K562 (cell line): Measurements from ENCODE around the gene SOCS6. TPM values are rescaled to one million over a fixed set of nuclear protein-coding genes. Genes with fewer than 3 reads are reported as not detected.
A peak's percentile ranks its signal among the peaks of the same experiment; 100 is the strongest.

ENCODE experiments used
- C11orf30 ChIP-seq: fragments of 450-650 bp; IDR thresholded peaks from 2 replicates; pipeline ENCODE4 v1.6.1; 2016; ENCODE audit warnings: low read depth, mild to moderate bottlenecking
- CREB3L1 ChIP-seq: fragments of 450-650 bp; IDR thresholded peaks from 2 replicates; pipeline ENCODE4 v1.6.1; 2014; ENCODE audit warnings: low read depth, mild to moderate bottlenecking, moderate library complexity, borderline replicate concordance
- CREB5 ChIP-seq: fragments of 250-450 bp; sonication (Bioruptor Pico); IDR thresholded peaks from 2 replicates; pipeline ENCODE4 v1.5.0; 2020; ENCODE audit warnings: mild to moderate bottlenecking
- EGR1 ChIP-seq: fragments of 450-650 bp; conservative IDR thresholded peaks from 2 replicates; pipeline ENCODE4 v1.6.1; 2017; ENCODE audit warnings: mild to moderate bottlenecking
- ETV6 ChIP-seq, 3 experiments: fragments of 150-350 bp in 1 of 3; sonication (generic) in 1 of 3; formaldehyde crosslinking in 1 of 3; IDR thresholded peaks; 2 replicates each; pipeline versions ENCODE4 v1.6.1 to v1.8.0; 2014 to 2022; ENCODE audit warnings: borderline replicate concordance in 2 of 3, low read depth in 2 of 3, antibody characterized with exemption in 1 of 3, low read length in 1 of 3, mild to moderate bottlenecking in 1 of 3, missing genetic modification reagents in 1 of 3
- FIP1L1 ChIP-seq: fragments of 200-400 bp; formaldehyde crosslinking; IDR thresholded peaks from 2 replicates; pipeline ENCODE4 v1.6.1; 2018; ENCODE audit warnings: mild to moderate bottlenecking, low read depth, low read length; ENCODE audit not compliant: poor library complexity, severe bottlenecking
- HNRNPK ChIP-seq: fragments of 200-400 bp; formaldehyde crosslinking; IDR thresholded peaks from one replicate; pipeline ENCODE4 v1.6.1; 2018; ENCODE audit warnings: mild to moderate bottlenecking, low read depth, low read length; ENCODE audit not compliant: poor library complexity, severe bottlenecking
- JUN ChIP-seq, 2 experiments: sonication (generic) in 1 of 2; formaldehyde crosslinking in 1 of 2; IDR thresholded peaks; 2 replicates each; pipeline versions ENCODE4 v1.6.1 to v1.8.0; 2012 to 2022; ENCODE audit warnings: borderline replicate concordance in 2 of 2, mild to moderate bottlenecking in 2 of 2, improper control_type of control experiment in 1 of 2, low read depth in 1 of 2, low read length in 1 of 2, missing genetic modification reagents in 1 of 2
- MEIS2 ChIP-seq: fragments of 450-650 bp; IDR thresholded peaks from 2 replicates; pipeline ENCODE4 v1.6.1; 2014; ENCODE audit warnings: mild to moderate bottlenecking; ENCODE audit not compliant: partially characterized antibody
- NCOA6 ChIP-seq: fragments of 450-650 bp; IDR thresholded peaks from 2 replicates; pipeline ENCODE4 v1.6.1; 2017; ENCODE audit warnings: mild to moderate bottlenecking
- NR2C2 ChIP-seq, 2 experiments: fragments of 200-800 bp in 1 of 2; sonication (Bioruptor generic) in 1 of 2; sonication (generic) in 1 of 2; formaldehyde crosslinking in 1 of 2; IDR thresholded peaks; 2 replicates each; pipeline versions ENCODE4 v1.6.1 to v1.8.0; 2016 to 2022; ENCODE audit warnings: mild to moderate bottlenecking in 1 of 2, missing compliant biosample characterization in 1 of 2, missing genetic modification characterization in 1 of 2, missing genetic modification reagents in 1 of 2
- PHF21A ChIP-seq: fragments of 450-650 bp; IDR thresholded peaks from 2 replicates; pipeline ENCODE4 v1.6.1; 2017; ENCODE audit warnings: low read depth, borderline replicate concordance
- RFX1 ChIP-seq: fragments of 450-650 bp; IDR thresholded peaks from 2 replicates; pipeline ENCODE4 v1.6.1; 2016; ENCODE audit warnings: mild to moderate bottlenecking, moderate library complexity
- SMARCE1 ChIP-seq: fragments of 450-650 bp; IDR thresholded peaks from 2 replicates; pipeline ENCODE4 v1.7.1; 2016; ENCODE audit warnings: mild to moderate bottlenecking
- TOE1 ChIP-seq, 2 experiments: fragments of 450-650 bp in 1 of 2; sonication (generic) in 1 of 2; formaldehyde crosslinking in 1 of 2; IDR thresholded peaks; 2 replicates each; pipeline versions ENCODE4 v1.7.1 to v1.8.0; 2016 to 2022; ENCODE audit warnings: borderline replicate concordance in 2 of 2, mild to moderate bottlenecking in 2 of 2, antibody characterized with exemption in 1 of 2, inconsistent platforms in 1 of 2, low read depth in 1 of 2, missing genetic modification reagents in 1 of 2, moderate library complexity in 1 of 2
- ZBTB1 ChIP-seq: sonication (generic); formaldehyde crosslinking; IDR thresholded peaks from 2 replicates; pipeline ENCODE4 v1.8.1; 2023; ENCODE audit warnings: missing genetic modification reagents, low read depth, mild to moderate bottlenecking, borderline replicate concordance
- ZNF12 ChIP-seq: sonication (generic); formaldehyde crosslinking; IDR thresholded peaks from 2 replicates; pipeline ENCODE4 v1.4.0; 2020; ENCODE audit warnings: mild to moderate bottlenecking, missing genetic modification reagents
- polyA plus RNA-seq, 8 experiments: library from polyadenylated mRNA; depleted of rRNA in 4 of 8; stranded (reverse) in 5 of 8; unstranded in 3 of 8; fragments of >200 nt; fragmentation: Nextera tagmentation in 2 of 8; fragmentation: Illumina TruSeq in 1 of 8; extraction: Ambion mirVana in 2 of 8; extraction: Trizol in 1 of 8; gene quantifications; 2 replicates each; pipeline versions ENCODE4 v1.2.1 to v1.2.3, GENCODE V29; 2011 to 2014; ENCODE audit warnings: inconsistent platforms in 1 of 8, missing spikeins in 1 of 8
- total RNA-seq, 7 experiments: library from RNA; depleted of rRNA in 6 of 7; stranded (reverse); fragments of >200 nt in 6 of 7; fragmentation: Illumina TruSeq in 2 of 7; extraction: Trizol in 2 of 7; gene quantifications; 2 replicates each; pipeline versions ENCODE4 v1.2.1 to v1.2.3, GENCODE V29; 2011 to 2021; ENCODE audit warnings: low replicate concordance in 1 of 7
- TF ChIP-seq, protein P1 (sequence below): fragments of 450-650 bp; IDR thresholded peaks from 2 replicates; pipeline ENCODE4 v1.6.1; 2016
- TF ChIP-seq, protein P2 (sequence below): fragments of 450-650 bp; formaldehyde crosslinking; IDR thresholded peaks from 2 replicates; pipeline ENCODE4 v1.4.0; 2020; ENCODE audit warnings: mild to moderate bottlenecking

Gene SOCS6
- total and polyA plus RNA-seq, 9 of the 15 experiments (the other 6 are each of a cell fraction or from before 2014, with no cell fraction given) = 2.5 to 7.1 (median 5.6) TPM

DNA sequence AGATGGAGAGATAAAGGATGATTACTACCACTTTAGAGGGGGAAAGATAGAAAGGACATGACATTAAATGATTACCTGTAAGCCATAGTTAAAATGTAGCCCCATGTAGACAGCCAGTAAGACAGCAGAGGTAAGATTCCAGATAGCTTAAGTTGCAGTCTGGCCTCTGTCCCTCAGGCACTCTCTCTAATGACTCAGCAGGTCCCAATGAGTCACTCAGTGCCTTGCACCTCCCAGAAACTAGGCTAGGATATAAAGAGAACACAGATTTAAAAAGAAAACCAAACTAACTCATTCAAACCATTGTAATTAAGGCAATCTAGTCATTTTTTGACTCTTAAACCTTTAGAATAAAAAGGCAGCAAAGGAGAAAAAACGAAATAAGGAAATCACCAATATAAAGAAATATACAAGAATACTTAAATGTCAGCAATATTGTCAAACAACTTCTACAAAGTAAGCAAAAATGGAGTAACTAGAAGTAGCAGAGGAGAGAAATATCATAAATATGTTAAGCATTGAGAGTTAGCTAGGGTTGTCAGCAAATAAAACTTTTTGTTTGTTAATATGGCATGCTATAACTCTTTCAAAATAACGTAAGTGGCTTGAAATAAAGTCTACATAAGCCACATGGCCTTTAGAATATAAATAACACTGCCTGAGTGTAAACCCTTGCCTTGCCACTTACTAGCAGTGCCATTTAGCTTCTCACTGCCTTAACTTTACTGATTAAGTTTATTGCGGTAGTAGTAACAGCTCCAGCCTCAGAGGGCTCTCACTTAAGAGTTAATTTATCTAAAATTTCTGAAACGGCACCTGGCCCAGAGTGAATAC lies 48.5 kb downstream of the SOCS6 start (continued):
- TF ChIP-seq CREB5 (CRISPR knock-in tag) = no peak
- TF ChIP-seq PHF21A = peak; percentile 96
- TF ChIP-seq FIP1L1 = no peak
- no peak for TF ChIP-seq ETV6 (IDR thresholded peaks at IDR 0.05; ENCODE audit: borderline replicate concordance in 1 of 2, low read depth in 2 of 2, low read length in 1 of 2)
- TF ChIP-seq ETV6 (CRISPR knock-in tag; IDR thresholded peaks at IDR 0.05; ENCODE audit: borderline replicate concordance) = no peak
- TF ChIP-seq ZNF12 (CRISPR knock-in tag) = no peak
- TF ChIP-seq ZBTB1 (CRISPR knock-in tag) = no peak
- TF ChIP-seq, protein P1, sequence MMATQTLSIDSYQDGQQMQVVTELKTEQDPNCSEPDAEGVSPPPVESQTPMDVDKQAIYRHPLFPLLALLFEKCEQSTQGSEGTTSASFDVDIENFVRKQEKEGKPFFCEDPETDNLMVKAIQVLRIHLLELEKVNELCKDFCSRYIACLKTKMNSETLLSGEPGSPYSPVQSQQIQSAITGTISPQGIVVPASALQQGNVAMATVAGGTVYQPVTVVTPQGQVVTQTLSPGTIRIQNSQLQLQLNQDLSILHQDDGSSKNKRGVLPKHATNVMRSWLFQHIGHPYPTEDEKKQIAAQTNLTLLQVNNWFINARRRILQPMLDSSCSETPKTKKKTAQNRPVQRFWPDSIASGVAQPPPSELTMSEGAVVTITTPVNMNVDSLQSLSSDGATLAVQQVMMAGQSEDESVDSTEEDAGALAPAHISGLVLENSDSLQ = peak; percentile 71
- no peak for TF ChIP-seq TOE1 (IDR thresholded peaks at IDR 0.05; ENCODE audit: borderline replicate concordance)
- no peak for TF ChIP-seq TOE1 (CRISPR knock-in tag; IDR thresholded peaks at IDR 0.05; ENCODE audit: borderline replicate concordance, low read depth)
- no peak for TF ChIP-seq HNRNPK
- TF ChIP-seq, protein P2, sequence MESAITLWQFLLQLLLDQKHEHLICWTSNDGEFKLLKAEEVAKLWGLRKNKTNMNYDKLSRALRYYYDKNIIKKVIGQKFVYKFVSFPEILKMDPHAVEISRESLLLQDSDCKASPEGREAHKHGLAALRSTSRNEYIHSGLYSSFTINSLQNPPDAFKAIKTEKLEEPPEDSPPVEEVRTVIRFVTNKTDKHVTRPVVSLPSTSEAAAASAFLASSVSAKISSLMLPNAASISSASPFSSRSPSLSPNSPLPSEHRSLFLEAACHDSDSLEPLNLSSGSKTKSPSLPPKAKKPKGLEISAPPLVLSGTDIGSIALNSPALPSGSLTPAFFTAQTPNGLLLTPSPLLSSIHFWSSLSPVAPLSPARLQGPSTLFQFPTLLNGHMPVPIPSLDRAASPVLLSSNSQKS = no peak
- no peak for TF ChIP-seq EGR1
- peak; percentile 56; the same call in 1 of the 2 replicates for TF ChIP-seq SMARCE1
- TF ChIP-seq MEIS2 = peak; percentile 2
- peak; percentile 80 for TF ChIP-seq JUN (IDR thresholded peaks at IDR 0.05; ENCODE audit: borderline replicate concordance, low read depth, low read length)
- no peak for TF ChIP-seq JUN (CRISPR knock-in tag; IDR thresholded peaks at IDR 0.05; ENCODE audit: borderline replicate concordance)
- no peak for TF ChIP-seq RFX1
- TF ChIP-seq NR2C2 (CRISPR knock-in tag; IDR thresholded peaks at IDR 0.05) = no peak
- no peak for TF ChIP-seq NR2C2 (tag; IDR thresholded peaks at IDR 0.05)
- TF ChIP-seq NCOA6 = no peak
- TF ChIP-seq CREB3L1 = no peak
- peak; percentile 81 for TF ChIP-seq C11orf30
